Measurements from ENCODE around the gene CDC42EP1.
"Not testable (repeated sequence)": the region's sequence is repeated elsewhere in the genome, so short reads cannot be mapped to it uniquely, and the experiment has no call there.

The CDC42EP1 gene

DNA sequence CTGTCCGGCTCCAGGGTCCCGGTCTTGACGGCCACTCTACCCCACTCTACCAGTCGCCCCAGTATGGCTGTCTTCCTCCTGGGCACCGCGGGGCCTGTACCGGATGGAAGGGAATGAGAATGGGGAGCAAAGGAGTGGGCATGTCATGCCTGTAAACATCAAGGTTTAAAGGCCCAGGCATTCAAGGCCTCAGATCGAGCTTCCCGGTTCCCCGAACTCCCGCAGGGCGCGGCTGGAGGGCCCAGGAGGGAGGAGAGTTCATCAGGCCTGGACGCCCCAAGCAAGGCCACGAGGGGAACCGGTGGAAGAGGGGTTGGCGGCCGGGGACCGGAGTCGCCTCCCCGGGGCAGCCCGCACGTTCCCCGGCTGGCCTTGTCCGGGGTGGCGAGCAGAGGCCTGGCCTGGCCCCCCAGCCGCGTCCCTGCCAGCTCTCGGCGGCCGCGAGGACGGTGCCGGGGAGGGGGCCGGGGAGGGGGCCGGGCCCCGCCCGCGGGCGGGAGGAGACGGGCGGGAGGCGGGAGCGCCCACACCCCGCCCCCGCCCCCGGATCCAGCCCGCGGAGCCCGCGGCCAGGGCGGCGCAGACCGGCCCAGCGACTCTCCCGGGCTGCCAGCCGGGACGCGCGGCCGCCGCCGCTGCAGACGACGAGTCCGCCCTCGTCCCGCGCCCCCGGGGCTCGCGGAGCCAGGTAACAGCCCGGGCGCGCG lies at the start of gene CDC42EP1:
CDC42EP1 (plus strand) TSS at position 580 of the 707 bp plus-strand sequence. CDS start 5,870 bp downstream, outside the sequence.
- peak; percentile 25 for DNase-seq

DNA sequence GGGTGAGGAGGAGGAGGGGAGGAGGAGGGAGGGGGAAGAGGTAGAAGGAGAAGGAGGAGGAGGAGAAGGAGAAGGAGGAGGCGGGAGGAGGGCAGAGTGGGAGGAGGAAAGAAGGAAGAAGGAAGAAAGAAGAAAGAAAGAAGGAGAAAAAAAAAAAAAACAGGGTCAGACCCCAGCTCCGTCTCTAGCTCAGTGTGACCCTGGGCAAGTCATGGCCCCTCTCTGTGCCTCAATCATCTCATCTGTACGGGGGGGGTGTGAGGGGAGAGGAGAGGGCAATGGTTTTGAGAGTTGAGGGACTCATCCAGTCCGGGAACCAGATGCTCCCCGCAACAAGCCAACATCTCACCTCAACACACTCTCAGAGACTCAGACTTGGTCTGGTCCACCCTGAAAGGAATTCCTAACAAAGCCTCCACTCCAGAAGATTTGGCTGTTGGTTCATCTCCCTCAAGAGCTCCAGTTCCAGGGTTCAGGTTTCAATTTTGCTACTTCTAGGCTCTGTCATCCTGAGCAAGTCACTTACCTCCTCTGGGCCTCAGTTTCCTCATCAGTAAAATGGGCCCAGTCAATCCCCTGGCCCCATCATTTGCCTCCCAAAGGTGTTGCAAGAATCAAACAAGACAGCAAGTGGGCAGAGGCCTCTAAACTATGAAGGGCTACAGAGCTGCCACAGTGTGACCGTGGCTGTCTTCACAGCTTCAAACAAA lies 48.7 kb upstream of the CDC42EP1 start:
- DNase-seq = no peak

DNA sequence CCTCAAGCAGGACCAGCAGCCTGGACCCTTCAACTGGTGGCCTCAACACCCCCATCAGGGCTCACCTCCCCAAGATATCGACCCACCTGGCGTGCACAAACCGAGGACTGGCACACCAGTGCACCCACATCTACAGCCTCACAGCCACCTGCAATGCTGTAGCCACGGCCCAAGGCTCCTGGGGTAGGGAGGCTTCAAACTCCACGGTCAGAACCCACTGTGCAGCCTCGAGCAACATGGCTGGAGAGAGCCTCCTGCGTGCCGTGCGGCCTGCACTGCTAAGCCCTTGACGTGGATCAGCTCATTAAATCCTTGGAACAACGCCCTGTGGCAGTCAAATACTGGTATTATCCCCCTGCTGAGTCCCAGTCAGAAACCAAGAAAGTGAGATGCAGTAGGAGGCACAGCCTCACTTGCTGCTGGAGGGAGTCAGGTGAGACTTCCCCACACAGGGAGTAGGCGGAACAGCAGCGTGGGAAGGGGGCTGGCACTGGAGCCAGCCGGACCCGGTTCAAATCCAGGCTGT lies 45.7 kb upstream of the CDC42EP1 start:
- no peak for DNase-seq

- DNase-seq = no peak
Measured at GRCh38 chr22:37515901-37516300, 44.4 kb upstream of the CDC42EP1 start.

GRCh38 chr22:37516456-37516855 lies 43.8 kb upstream of the CDC42EP1 start:
- DNase-seq = no peak

DNA sequence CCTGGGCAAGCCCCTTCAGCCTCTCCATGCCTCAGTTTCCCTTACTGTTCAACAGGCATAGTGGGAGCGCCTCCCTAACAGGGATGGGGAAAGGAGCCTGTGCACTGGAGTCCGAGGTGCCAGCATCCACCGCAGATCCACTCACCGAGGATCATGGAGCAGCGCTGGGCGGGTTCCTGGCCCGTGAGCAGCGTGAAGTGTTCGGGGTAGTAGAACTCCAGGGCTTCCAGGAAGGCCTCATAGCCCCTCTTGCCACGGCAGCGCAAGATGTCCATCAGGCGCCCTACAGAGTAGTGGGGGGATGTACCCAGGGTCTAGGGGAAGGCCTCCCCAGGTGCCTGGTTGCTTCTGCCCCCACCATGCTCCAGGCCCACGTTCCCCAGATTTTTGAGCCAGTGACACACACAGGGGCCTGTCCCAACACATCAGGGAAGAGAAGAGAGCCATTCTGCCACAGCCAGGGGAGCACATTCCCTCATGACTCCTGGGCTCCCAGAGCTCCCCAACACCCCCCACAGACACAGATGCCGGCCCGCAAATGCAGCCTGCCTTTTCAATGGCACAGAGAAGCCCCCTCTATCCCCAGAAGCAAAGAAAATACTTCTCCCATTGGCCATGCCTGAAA lies 42.3 kb upstream of the CDC42EP1 start:
- DNase-seq = no peak

DNA sequence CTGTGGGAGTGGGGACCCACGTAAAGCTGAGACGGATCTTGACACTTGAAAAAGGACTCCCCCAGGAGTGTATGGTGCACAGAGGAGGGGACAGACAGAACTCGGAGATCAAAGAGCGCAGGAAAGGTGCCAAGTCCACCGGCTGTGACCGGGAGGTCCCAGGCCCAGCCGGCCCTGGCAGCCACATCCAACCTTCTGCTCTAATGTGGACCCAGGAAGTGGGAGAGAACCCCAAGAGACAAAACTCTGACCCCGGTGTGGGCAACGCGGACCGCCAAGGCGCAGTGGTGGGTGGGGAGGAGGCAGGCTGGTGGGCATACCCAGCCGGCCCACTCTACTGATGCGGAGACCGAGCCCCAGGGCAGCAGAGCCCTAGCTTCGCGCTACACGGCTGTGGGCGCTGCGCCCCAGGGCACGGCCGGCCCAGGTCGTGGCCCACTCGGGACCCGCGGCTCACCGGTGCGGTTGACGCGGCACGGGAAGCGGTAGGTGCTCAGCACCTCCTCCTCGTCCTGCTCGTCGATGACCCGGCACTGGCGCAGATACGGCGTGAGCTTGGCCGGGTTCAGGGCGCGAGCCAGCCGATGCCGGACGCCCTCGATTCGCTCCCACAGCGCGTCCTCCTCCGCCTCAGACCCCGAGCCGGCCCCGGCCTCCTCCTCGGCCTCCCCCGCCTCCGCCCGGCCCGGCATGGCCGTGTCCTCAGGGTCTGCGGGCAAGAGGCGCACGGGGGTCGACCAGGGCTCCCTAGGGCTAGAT lies 41.6 kb upstream of the CDC42EP1 start:
- DNase-seq = no peak

DNA sequence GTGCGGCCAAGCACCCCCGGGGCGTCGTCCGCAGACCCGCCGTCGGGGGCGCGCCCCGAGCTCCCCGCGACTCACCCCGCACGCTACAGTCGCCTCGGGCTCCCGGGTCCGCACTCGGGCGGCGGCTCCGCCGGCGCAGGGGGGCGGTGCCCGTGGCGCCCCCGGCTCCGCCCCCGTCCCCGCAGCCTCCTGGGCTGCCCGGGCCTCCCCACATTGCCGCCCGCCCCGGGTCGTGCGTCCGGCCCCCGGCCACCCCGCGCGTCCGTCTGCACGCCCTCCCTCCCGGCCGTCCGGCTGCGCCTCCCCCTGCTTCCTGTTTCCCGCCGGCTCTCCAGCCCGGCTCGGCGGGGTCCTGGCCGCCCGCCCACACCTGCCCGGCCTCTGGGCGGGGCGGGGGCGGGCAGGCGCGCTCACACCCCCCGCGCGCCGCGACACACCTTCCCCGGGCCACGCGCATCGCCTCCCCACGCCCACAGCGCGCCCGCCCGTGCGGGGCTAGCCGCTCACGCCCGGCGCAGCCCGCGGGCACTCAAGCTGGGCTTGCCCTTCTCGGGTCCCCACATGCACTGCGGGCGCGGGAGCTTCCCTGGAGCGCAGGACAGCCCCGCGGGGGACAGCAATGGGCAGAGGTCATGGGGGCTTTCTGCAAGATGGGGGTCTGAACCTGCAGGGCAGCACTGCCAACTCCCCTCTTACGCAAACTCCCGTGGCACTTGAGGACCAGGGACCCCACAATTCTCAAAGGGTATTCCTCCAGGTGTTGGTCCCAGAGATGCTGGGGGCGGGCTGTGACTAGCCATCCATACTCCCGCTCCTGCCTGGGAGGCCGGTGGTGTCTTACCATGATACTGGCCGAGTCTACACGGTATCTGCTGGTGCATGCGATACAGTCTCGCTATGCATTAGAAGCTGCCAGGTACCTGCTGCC lies 40.7 kb upstream of the CDC42EP1 start, which contains the start of gene CARD10:
CARD10 (minus strand) TSS at position 148 of the 928 bp plus-strand sequence. CDS start 215 bp downstream, outside the sequence.
- no peak for DNase-seq

DNA sequence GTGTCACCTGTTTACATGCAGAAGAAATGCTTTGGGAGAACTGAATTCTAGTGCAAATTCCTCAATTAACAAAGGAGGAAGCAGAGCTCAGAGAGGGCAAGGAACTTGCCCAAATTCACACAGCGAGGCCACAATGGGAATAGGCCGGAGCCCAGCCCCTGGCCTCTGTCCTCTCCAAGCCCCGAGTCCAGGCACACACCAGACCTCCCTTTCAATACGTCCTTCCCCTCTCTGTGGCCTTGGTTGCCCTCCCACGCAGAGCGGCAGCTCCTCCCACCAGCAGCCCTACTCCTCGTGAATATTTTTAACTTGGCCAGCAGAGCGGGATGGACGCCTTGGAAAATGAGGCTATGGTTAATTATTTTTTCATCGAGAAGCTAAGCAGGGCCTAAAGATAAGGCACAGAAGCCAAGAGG lies 39.5 kb upstream of the CDC42EP1 start:
- no peak for DNase-seq

DNA sequence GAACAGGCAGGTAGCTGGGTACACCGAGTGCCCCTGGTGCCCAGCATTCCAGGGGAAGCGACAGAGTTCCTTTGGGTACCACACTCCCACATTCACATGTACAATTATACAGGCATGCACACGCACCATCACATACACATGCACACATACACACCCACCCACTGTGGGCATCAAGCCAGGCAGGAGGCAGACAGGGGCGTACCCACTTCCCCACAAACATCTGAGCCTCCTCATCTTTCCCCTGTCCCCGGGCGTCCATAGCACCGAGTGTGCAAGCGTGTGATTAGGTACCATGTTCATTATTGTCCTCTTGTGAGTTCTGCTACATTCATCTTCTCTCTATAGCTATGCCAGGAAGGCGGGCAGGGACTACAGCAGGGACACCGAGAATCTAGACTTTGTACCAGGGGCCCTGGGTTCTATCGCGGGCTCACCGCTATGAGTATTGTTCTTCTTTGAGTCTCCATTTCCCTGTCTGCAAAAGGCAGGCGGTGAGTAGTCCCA lies 39.0 kb upstream of the CDC42EP1 start:
- no peak for DNase-seq

- no peak for DNase-seq
Measured at GRCh38 chr22:37522482-37522881, 37.8 kb upstream of the CDC42EP1 start.

DNA sequence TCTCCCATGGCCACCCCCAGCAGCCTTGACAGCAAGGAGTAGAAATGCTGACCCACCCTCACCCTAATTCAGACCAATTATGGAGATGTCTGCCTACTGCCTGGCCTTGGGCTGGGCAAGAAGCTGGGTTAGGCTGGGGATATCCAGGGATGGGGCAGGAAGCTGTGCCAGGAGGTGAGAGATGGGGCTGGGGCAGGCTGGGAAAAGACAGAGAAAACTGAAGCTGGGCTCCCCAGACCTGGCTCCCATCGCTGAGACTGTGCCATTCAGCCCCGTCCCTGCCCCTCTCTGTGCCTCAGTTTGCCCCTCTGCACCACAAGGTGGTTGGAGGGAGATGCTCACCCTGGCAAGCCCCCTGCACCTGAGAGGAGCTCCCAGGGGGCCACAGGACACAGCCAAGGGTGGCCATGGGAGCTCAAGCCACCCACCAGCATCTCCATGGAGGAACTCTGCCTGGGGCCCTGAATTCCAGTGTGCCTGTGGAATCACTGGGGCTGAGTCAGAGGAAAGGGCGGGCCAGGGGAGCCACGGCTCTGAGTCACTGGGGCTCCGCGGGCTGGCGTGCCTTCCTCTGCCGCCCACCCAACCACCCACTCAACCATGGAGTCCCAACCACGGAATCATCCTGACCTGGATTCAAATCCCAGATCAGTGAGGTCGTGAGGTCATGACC lies 35.1 kb upstream of the CDC42EP1 start:
- DNase-seq = peak; percentile 77

- DNase-seq = no peak
Measured at GRCh38 chr22:37525746-37526350, 34.4 kb upstream of the CDC42EP1 start.

GRCh38 chr22:37526376-37526775 lies 33.9 kb upstream of the CDC42EP1 start:
- DNase-seq = peak; percentile 71

- not testable (repeated sequence) for DNase-seq
Measured at GRCh38 chr22:37527081-37527752, 33.1 kb upstream of the CDC42EP1 start.

DNA sequence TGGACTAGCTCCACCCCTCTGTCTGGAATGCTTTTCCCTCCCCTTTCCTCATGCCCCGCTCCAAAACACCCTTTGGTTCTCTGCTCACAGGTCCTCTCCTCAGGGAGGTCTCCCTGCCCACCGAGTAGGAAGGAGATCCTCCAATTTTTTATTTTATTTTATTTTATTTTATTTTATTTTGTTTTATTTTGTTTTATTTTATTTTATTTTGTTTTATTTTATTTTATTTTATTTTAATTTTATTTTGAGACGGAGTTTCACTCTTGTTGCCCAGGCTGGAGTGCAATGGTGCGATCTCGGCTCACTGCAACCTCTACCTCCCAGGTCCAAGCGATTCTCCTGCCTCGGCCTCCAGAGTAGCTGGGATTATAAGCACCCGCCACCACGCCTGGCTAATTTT lies 32.3 kb upstream of the CDC42EP1 start:
- not testable (repeated sequence) for DNase-seq

- DNase-seq = no peak
Measured at GRCh38 chr22:37529652-37530345, 30.5 kb upstream of the CDC42EP1 start.

- no peak for DNase-seq
Measured at GRCh38 chr22:37533995-37534394, 26.3 kb upstream of the CDC42EP1 start.

- DNase-seq = no peak
Measured at GRCh38 chr22:37534445-37534844, 25.8 kb upstream of the CDC42EP1 start.
